Body of pancreas (tissue), 4 donors: ENCODE results near the gene TTC21B. TPM values are rescaled to one million over a fixed set of nuclear protein-coding genes. Genes with fewer than 3 reads are reported as not detected.

Experiments
- ATAC-seq: fragments of 150-250 bp; one replicate; pipeline ENCODE4 v1.9.1; 2016
- DNase-seq, 4 donors: peaks; one replicate each; pipeline ENCODE4 v3.0.0-alpha.2; 2019
- H3K27ac ChIP-seq, 4 donors: fragments of 200-600 bp; sonication (generic); 1 replicate in 3 of 4; 2 replicates in 1 of 4; pipeline versions ENCODE4 v1.5.1 to v1.6.1; 2016 to 2019; ENCODE audit warnings: mild to moderate bottlenecking in 1 of 4, mixed read lengths in 1 of 4, moderate library complexity in 1 of 4
- H3K27me3 ChIP-seq, 2 donors: fragments of 200-600 bp; sonication (generic); one replicate each; pipeline ENCODE4 v1.6.0; 2016; ENCODE audit warnings: mild to moderate bottlenecking in 1 of 2
- H3K36me3 ChIP-seq, 2 donors: fragments of 200-600 bp; sonication (generic); replicated peaks in 1 of 2; 2 replicates each; pipeline ENCODE4 v1.5.1; 2016; ENCODE audit warnings: low read depth in 2 of 2; ENCODE audit not compliant: insufficient read depth in 1 of 2
- H3K4me1 ChIP-seq: fragments of 200-600 bp; sonication (generic); one replicate; pipeline ENCODE4 v1.6.0; 2016
- H3K4me3 ChIP-seq, 2 donors: fragments of 200-600 bp; sonication (generic); 1 replicate in 1 of 2; 2 replicates in 1 of 2; pipeline ENCODE4 v1.5.1; 2016 to 2019
- H3K9me3 ChIP-seq, 3 donors: fragments of 200-600 bp; sonication (generic); 1 replicate in 2 of 3; 2 replicates in 1 of 3; pipeline ENCODE4 v1.5.1; 2016
- CTCF ChIP-seq, 7 experiments: fragments of 450-650 bp in 4 of 7; fragments of 200-600 bp in 3 of 7; sonication (generic) in 3 of 7; IDR thresholded peaks; one replicate each; pipeline ENCODE4 v1.5.1; 2016 to 2019; ENCODE audit warnings: antibody characterized with exemption in 7 of 7
- POLR2A ChIP-seq, 3 donors: fragments of 450-650 bp; IDR thresholded peaks; one replicate each; pipeline ENCODE4 v1.6.1; 2016; ENCODE audit warnings: antibody characterized with exemption in 3 of 3, mild to moderate bottlenecking in 2 of 3
- WGBS, 2 donors: methylation state at CpG; one replicate each; pipeline ENCODE4 v1.1.5; 2017; 5-methylcytosine and 5-hydroxymethylcytosine counted together
- intact Hi-C: fragments of 100-400 bp; cut with DNase I; formaldehyde crosslinking; loops from one replicate; pipeline ENCODE4 v1.15.1; 2023
- total RNA-seq, 2 donors: library from RNA; depleted of rRNA; stranded (reverse); fragments of >200 nt; gene quantifications; one replicate each; pipeline ENCODE4 v1.1.0, GENCODE V29; 2016

TTC21B gene
- total RNA-seq, 2 donors from 2014 or later = 27.4 to 29.3 TPM

GRCh38 chr2:165938237-165938636, 15.3 kb downstream of the TTC21B start:
- ATAC-seq (no peak), DNase-seq (no peak)
- no peaks in the 10 kb centered on the region for H3K9me3 ChIP-seq
- H3K27ac ChIP-seq = no peak overlapping the region
- H3K4me3 ChIP-seq = no peak overlapping the region
- TF ChIP-seq POLR2A (IDR thresholded peaks at IDR 0.05) (no peak), CTCF (IDR thresholded peaks at IDR 0.05) (no peak)
- intact Hi-C loops = no loop called here
- no peaks in the 10 kb centered on the region for H3K27me3 ChIP-seq
- H3K4me1 ChIP-seq = no peaks in the 10 kb centered on the region
- WGBS, 2 donors = 81 to 83% methylated on average over 1 of the region's 1 CpG
- peaks cover 8 to 13% of the 10 kb centered on the region in 2 donors for H3K36me3 ChIP-seq

- no peak for ATAC-seq
- H3K27me3 ChIP-seq = no peaks in the 10 kb centered on the region
- H3K4me1 ChIP-seq = no peaks in the 10 kb centered on the region
- H3K9me3 ChIP-seq = no peaks in the 10 kb centered on the region
- DNase-seq = no peak
- no peak overlapping the region for H3K27ac ChIP-seq
- intact Hi-C loops = no loop called here
- WGBS, 2 donors = 74 to 77% methylated on average over 4 of the region's 4 CpGs
- TF ChIP-seq POLR2A (IDR thresholded peaks at IDR 0.05) = no peak
- no peak for TF ChIP-seq CTCF (IDR thresholded peaks at IDR 0.05)
- peaks cover 0 to 17% of the 10 kb centered on the region in 2 donors for H3K36me3 ChIP-seq
- no peak overlapping the region for H3K4me3 ChIP-seq
Measured at GRCh38 chr2:165933211-165933910, 20.2 kb downstream of the TTC21B start.

- Histone ChIP-seq H3K27ac (no peak overlapping the region), H3K27me3 (no peaks in the 10 kb centered on the region), H3K9me3 (no peaks in the 10 kb centered on the region), H3K36me3 (peaks cover 0 to 16% of the 10 kb centered on the region in 2 donors), H3K4me3 (no peak overlapping the region), H3K4me1 (no peaks in the 10 kb centered on the region)
- no peak for DNase-seq
- intact Hi-C loops = no loop called here
- no peak for ATAC-seq
- TF ChIP-seq CTCF (IDR thresholded peaks at IDR 0.05) (no peak), POLR2A (IDR thresholded peaks at IDR 0.05) (no peak)
- WGBS, 2 donors = 93 to 100% methylated on average over 1 of the region's 1 CpG
Measured at GRCh38 chr2:165927774-165928173, 25.8 kb downstream of the TTC21B start.

- Histone ChIP-seq H3K27me3 (no peaks in the 10 kb centered on the region), H3K36me3 (peaks cover 0 to 16% of the 10 kb centered on the region in 2 donors), H3K27ac (no peak overlapping the region), H3K9me3 (no peaks in the 10 kb centered on the region), H3K4me3 (no peak overlapping the region), H3K4me1 (no peaks in the 10 kb centered on the region)
- ATAC-seq = no peak
- WGBS, 2 donors = 95 to 96% methylated on average over 1 of the region's 1 CpG
- TF ChIP-seq POLR2A (IDR thresholded peaks at IDR 0.05) (no peak), CTCF (IDR thresholded peaks at IDR 0.05) (no peak)
- DNase-seq = no peak
- intact Hi-C loops = no loop called here
Measured at GRCh38 chr2:165927353-165927752, 26.2 kb downstream of the TTC21B start.

GRCh38 chr2:165924946-165925345, 28.6 kb downstream of the TTC21B start:
- 80 to 91% methylated on average over 2 of the region's 2 CpGs for WGBS, 2 donors
- Histone ChIP-seq H3K4me3 (no peak overlapping the region), H3K4me1 (no peaks in the 10 kb centered on the region), H3K36me3 (peaks cover 0 to 8% of the 10 kb centered on the region in 2 donors), H3K27me3 (no peaks in the 10 kb centered on the region), H3K9me3 (no peaks in the 10 kb centered on the region), H3K27ac (no peak overlapping the region)
- intact Hi-C loops = no loop called here
- ATAC-seq = no peak
- TF ChIP-seq CTCF (IDR thresholded peaks at IDR 0.05) (no peak), POLR2A (IDR thresholded peaks at IDR 0.05) (no peak)
- DNase-seq = no peak
